ENCODE data around the gene FGF16. TPM values are rescaled to one million over a fixed set of nuclear protein-coding genes. Genes with fewer than 3 reads are reported as not detected.

FGF16 gene
- total and polyA plus RNA-seq, 10 donors, result not detected

GRCh38 chrX:77412631-77413030 is 34.6 kb upstream of the FGF16 start:
- intact Hi-C loops (cut with DNase I; ENCODE audit: low total_unique reads), result no loop called here
- DNase-seq, result no peak
- WGBS, 5 donors, result 78 to 96% (median 89%) methylated on average over 3 of the region's 3 CpGs

GRCh38 chrX:77415161-77415560 is 32.0 kb upstream of the FGF16 start:
- Histone ChIP-seq H3K4me3 (no peak overlapping the region), H3K27ac (no peak overlapping the region), H3K36me3 (no peaks in the 10 kb centered on the region), H3K4me1 (no peaks in the 10 kb centered on the region), H3K9me3 (peaks cover 0 to 2% (median 0%) of the 10 kb centered on the region in 8 donors), H3K27me3 (replicated peaks in 1 of 7) (peaks cover 0 to 5% (median 0%) of the 10 kb centered on the region in 7 donors)
- no peak for TF ChIP-seq POLR2AphosphoS5 (IDR thresholded peaks at IDR 0.05)
- no peak for TF ChIP-seq POLR2A (IDR thresholded peaks at IDR 0.05)
- no peak for TF ChIP-seq CTCF (IDR thresholded peaks at IDR 0.05 in 8 of 11, conservative IDR thresholded peaks at IDR 0.05 in 3 of 11)
- no peak for DNase-seq
- 0 to 80% (median 47%) methylated on average over 1 of the region's 1 CpG for WGBS, 5 donors
- intact Hi-C loops (cut with DNase I; ENCODE audit: low total_unique reads), result no loop called here

More at GRCh38 chrX:77412631-77413030, 34.6 kb upstream of the FGF16 start:
- Histone ChIP-seq H3K27me3 (replicated peaks in 1 of 7) (peaks cover 0 to 5% (median 0%) of the 10 kb centered on the region in 7 donors), H3K27ac (no peak overlapping the region), H3K9me3 (peaks cover 0 to 8% (median 1%) of the 10 kb centered on the region in 8 donors), H3K4me3 (no peak overlapping the region), H3K36me3 (no peaks in the 10 kb centered on the region), H3K4me1 (no peaks in the 10 kb centered on the region)
- no peak for TF ChIP-seq POLR2AphosphoS5 (IDR thresholded peaks at IDR 0.05)
- no peak for TF ChIP-seq CTCF (IDR thresholded peaks at IDR 0.05 in 8 of 11, conservative IDR thresholded peaks at IDR 0.05 in 3 of 11)
- TF ChIP-seq POLR2A (IDR thresholded peaks at IDR 0.05), result no peak

DNA sequence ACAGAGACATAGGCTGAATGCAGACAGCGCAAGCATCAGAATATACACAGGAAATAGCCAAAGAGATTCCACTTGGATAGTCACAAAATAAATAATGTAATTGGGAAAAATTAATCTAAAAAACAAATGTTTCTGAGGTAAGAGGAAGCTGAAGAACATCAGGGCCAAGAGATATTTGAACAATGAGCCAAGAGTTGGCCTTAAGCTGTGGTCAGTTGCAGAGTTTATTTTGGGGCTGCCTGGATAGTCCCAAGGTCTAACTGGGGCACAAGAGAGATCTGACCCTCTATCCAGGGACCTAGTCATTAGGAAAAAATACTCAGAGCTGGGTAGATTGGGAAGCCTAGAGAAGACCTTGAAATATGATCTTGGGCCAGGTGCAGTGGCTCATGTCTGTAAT is 31.3 kb upstream of the FGF16 start:
- 85 to 95% (median 86%) methylated on average over 1 of the region's 1 CpG for WGBS, 5 donors
- Histone ChIP-seq H3K9me3 (no peaks in the 10 kb centered on the region), H3K27ac (no peak overlapping the region), H3K4me1 (no peaks in the 10 kb centered on the region), H3K4me3 (no peak overlapping the region), H3K27me3 (replicated peaks in 1 of 7) (peaks cover 0 to 5% (median 0%) of the 10 kb centered on the region in 7 donors), H3K36me3 (no peaks in the 10 kb centered on the region)
- intact Hi-C loops (cut with DNase I; ENCODE audit: low total_unique reads), result no loop called here
- TF ChIP-seq POLR2A (IDR thresholded peaks at IDR 0.05) (no peak), CTCF (IDR thresholded peaks at IDR 0.05 in 8 of 11, conservative IDR thresholded peaks at IDR 0.05 in 3 of 11) (no peak), POLR2AphosphoS5 (IDR thresholded peaks at IDR 0.05) (no peak)
- DNase-seq, result no peak

GRCh38 chrX:77422891-77423648 is 24.1 kb upstream of the FGF16 start:
- no peaks in the 10 kb centered on the region for H3K4me1 ChIP-seq
- TF ChIP-seq POLR2A (IDR thresholded peaks at IDR 0.05) (no peak), CTCF (IDR thresholded peaks at IDR 0.05 in 8 of 11, conservative IDR thresholded peaks at IDR 0.05 in 3 of 11) (no peak), POLR2AphosphoS5 (IDR thresholded peaks at IDR 0.05) (no peak)

More at GRCh38 chrX:77422891-77423648, 24.1 kb upstream of the FGF16 start:
- 36 to 68% (median 58%) methylated on average over 3 to 4 of the region's 4 CpGs for WGBS, 5 donors
- intact Hi-C loops (cut with DNase I; ENCODE audit: low total_unique reads), result no loop called here
- Histone ChIP-seq H3K27ac (no peak overlapping the region), H3K27me3 (replicated peaks in 1 of 7) (no peaks in the 10 kb centered on the region), H3K4me3 (no peak overlapping the region), H3K9me3 (no peaks in the 10 kb centered on the region), H3K36me3 (no peaks in the 10 kb centered on the region)
- no peak for DNase-seq

All from spleen (tissue), 11 donors.